Measurements from ENCODE around the gene CHN2.

DNA sequence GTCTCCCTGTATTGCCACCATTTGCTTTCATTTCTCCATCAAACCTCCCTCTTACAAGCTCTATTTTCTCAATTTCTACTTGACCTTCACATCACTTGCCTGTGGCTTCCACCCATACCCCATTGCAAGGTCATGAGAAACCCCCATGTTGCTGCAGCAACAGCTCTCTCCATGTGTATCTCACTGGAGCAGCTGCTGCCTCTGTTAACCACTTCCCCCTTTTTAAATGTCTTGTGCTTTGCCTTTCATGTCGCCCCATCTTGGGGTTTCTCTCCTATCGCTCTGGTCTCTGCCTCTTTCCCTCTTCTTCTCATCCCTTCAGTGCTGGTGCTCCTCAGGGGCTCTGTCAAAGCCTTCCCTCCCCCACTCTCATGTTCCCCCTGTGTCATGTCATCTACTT, 148.8 kb downstream of the CHN2 start:
- TF ChIP-seq, protein P1, sequence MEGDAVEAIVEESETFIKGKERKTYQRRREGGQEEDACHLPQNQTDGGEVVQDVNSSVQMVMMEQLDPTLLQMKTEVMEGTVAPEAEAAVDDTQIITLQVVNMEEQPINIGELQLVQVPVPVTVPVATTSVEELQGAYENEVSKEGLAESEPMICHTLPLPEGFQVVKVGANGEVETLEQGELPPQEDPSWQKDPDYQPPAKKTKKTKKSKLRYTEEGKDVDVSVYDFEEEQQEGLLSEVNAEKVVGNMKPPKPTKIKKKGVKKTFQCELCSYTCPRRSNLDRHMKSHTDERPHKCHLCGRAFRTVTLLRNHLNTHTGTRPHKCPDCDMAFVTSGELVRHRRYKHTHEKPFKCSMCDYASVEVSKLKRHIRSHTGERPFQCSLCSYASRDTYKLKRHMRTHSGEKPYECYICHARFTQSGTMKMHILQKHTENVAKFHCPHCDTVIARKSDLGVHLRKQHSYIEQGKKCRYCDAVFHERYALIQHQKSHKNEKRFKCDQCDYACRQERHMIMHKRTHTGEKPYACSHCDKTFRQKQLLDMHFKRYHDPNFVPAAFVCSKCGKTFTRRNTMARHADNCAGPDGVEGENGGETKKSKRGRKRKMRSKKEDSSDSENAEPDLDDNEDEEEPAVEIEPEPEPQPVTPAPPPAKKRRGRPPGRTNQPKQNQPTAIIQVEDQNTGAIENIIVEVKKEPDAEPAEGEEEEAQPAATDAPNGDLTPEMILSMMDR (IDR thresholded peaks at IDR 0.05): no peak
- no peak for TF ChIP-seq EZH2 (IDR thresholded peaks at IDR 0.05; ENCODE audit: borderline replicate concordance, insufficient read depth, low read depth, low read length, poor library complexity, severe bottlenecking)

Measured in B cell (primary cell).